ENCODE results near the gene RFX2.

The RFX2 gene

DNA sequence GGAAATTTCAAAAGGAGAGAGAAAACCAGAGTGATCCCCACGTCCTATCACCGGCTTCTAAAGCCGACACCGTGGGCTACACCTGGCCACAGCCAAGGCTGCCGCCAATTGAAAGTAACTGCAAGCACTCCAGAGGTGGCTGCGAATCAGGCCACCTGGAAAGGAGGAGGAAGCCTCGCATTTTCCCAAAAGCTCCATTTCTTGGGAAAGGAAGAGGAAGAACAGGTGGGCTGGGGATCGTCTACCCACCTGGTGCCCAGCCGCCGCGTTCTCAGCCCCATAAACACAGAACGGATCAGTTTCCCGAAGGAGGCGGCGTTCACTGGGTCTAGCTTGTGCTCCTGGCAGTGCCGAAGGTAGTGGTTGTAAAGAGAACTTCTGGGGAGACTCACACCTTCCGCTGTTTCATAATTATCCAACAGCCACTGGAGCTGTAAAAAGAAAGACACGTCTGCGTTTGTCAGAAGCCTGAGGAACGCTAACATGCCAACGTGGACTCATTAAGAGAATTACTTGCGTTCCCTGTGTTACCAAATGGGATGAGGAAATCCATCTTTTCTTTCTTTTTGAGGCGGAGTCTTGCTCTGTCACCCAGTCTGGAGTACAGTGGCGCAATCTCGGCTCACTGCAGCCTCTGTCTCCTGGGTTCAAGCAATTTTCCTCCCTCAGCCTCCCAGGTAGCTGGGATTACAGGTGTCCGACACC lies 94.3 kb downstream of the RFX2 start:
- no peak overlapping the region for H3K4me3 ChIP-seq (ENCODE audit: low read length)
- no peaks in the 10 kb centered on the region for H3K4me1 ChIP-seq (ENCODE audit: control insufficient read depth, low read length)
- H3K9me2 ChIP-seq (replicated peaks; ENCODE audit: control insufficient read depth, low read length) = no peaks in the 10 kb centered on the region
- no peaks in the 10 kb centered on the region for H3F3A ChIP-seq (ENCODE audit: control insufficient read depth, insufficient read depth)
- H3K9me3 ChIP-seq (ENCODE audit: control insufficient read depth, insufficient read depth, low read length) = no peaks in the 10 kb centered on the region
- H3K4me2 ChIP-seq (ENCODE audit: low read length) = no peak overlapping the region
- no peak overlapping the region for H3K27ac ChIP-seq (ENCODE audit: low read depth, low read length)
- TF ChIP-seq, protein P1, sequence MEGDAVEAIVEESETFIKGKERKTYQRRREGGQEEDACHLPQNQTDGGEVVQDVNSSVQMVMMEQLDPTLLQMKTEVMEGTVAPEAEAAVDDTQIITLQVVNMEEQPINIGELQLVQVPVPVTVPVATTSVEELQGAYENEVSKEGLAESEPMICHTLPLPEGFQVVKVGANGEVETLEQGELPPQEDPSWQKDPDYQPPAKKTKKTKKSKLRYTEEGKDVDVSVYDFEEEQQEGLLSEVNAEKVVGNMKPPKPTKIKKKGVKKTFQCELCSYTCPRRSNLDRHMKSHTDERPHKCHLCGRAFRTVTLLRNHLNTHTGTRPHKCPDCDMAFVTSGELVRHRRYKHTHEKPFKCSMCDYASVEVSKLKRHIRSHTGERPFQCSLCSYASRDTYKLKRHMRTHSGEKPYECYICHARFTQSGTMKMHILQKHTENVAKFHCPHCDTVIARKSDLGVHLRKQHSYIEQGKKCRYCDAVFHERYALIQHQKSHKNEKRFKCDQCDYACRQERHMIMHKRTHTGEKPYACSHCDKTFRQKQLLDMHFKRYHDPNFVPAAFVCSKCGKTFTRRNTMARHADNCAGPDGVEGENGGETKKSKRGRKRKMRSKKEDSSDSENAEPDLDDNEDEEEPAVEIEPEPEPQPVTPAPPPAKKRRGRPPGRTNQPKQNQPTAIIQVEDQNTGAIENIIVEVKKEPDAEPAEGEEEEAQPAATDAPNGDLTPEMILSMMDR (IDR thresholded peaks at IDR 0.05; ENCODE audit: low read depth, low read length, poor library complexity, severe bottlenecking) = no peak
- no peaks in the 10 kb centered on the region for H3K79me2 ChIP-seq (ENCODE audit: control insufficient read depth, low read length)
- H4K20me1 ChIP-seq (ENCODE audit: control insufficient read depth, insufficient read depth, low read depth, low read length) = no peaks in the 10 kb centered on the region
- H3K27me3 ChIP-seq (ENCODE audit: control insufficient read depth, low read length) = no peaks in the 10 kb centered on the region
- H3K36me3 ChIP-seq (ENCODE audit: control insufficient read depth, low read length) = no peaks in the 10 kb centered on the region

DNA sequence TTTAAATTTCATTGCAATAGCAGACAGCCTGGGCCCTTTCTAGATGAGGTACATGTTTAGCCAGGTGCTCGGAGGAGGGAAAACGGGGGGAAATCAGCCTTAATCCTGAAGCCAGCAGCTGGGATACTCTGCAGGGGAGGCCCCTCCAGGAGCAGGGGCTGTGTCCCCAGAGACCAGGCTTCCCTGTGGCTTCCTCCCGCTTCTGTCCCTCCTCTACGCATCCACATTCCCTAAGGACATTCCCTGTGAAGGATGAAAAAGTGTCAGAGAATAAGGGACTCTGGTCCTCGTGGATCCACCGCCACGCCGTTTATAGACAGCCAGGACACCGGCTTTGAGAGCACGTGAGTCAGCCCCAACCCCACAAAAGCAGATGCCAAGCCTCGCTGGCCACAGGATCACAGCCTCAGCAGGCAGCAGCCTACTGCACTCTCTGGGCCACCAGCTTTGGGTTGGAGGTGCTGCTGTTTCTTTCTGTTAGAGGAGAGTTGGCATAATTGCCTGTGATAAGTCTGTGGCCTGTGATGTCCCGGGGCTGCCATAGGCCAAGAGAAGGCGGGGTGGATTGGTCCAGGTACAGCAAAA lies 95.7 kb downstream of the RFX2 start:
- no peak overlapping the region for H3K27ac ChIP-seq (ENCODE audit: low read depth, low read length)
- H3F3A ChIP-seq (ENCODE audit: control insufficient read depth, insufficient read depth) = no peaks in the 10 kb centered on the region
- no peaks in the 10 kb centered on the region for H3K36me3 ChIP-seq (ENCODE audit: control insufficient read depth, low read length)
- no peak overlapping the region for H3K4me2 ChIP-seq (ENCODE audit: low read length)
- H3K27me3 ChIP-seq (ENCODE audit: control insufficient read depth, low read length) = no peaks in the 10 kb centered on the region
- no peaks in the 10 kb centered on the region for H3K79me2 ChIP-seq (ENCODE audit: control insufficient read depth, low read length)
- no peaks in the 10 kb centered on the region for H3K9me3 ChIP-seq (ENCODE audit: control insufficient read depth, insufficient read depth, low read length)
- no peaks in the 10 kb centered on the region for H3K9me2 ChIP-seq (replicated peaks; ENCODE audit: control insufficient read depth, low read length)
- no peaks in the 10 kb centered on the region for H3K4me1 ChIP-seq (ENCODE audit: control insufficient read depth, low read length)
- H4K20me1 ChIP-seq (ENCODE audit: control insufficient read depth, insufficient read depth, low read depth, low read length) = no peaks in the 10 kb centered on the region
- no peak overlapping the region for H3K4me3 ChIP-seq (ENCODE audit: low read length)
- TF ChIP-seq EZH2phosphoT487 (IDR thresholded peaks at IDR 0.05; ENCODE audit: borderline replicate concordance, low read length) = no peak
- TF ChIP-seq, protein P1 (IDR thresholded peaks at IDR 0.05; ENCODE audit: low read depth, low read length, poor library complexity, severe bottlenecking) = no peak

DNA sequence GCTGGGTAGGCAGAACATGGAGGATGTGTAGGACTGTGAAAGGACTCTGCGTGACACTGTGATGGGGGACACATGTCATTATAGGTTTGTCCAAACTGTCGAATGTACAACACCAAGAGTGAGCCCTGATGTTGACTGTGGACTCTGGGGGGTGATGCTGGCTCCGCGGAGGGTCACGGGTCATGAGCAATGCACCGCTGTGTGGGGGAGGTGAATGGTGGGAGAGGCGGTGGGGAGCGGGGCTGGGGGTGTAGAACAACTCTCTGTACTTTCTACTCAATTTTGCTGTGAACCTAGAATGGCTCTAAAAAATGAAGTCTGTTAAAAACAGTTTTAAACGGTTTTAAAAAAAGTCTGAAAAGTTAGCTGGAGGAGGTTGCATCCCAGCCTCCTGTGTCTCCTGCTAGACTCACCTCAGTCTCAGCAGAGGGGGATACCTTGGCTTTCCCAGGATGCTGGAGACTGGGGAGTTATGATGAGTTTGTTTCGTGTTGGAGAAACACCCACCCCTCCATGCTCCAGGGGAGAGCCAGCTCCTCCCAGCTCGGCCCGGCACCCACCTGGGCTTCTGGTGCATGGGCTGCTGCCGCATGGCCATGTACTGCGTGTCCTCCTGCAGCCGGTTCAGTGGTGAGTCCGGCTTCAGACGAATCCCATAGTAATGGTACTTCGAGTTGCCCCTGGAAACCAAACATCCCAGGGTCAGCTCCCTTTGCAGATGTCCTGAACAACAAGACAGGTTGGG lies 97.7 kb downstream of the RFX2 start:
- Histone ChIP-seq H3K9me3 (ENCODE audit: control insufficient read depth, insufficient read depth, low read length) (no peaks in the 10 kb centered on the region), H3K9me2 (replicated peaks; ENCODE audit: control insufficient read depth, low read length) (no peaks in the 10 kb centered on the region), H4K20me1 (ENCODE audit: control insufficient read depth, insufficient read depth, low read depth, low read length) (no peaks in the 10 kb centered on the region), H3K4me1 (ENCODE audit: control insufficient read depth, low read length) (no peaks in the 10 kb centered on the region), H3K79me2 (ENCODE audit: control insufficient read depth, low read length) (no peaks in the 10 kb centered on the region), H3F3A (ENCODE audit: control insufficient read depth, insufficient read depth) (no peaks in the 10 kb centered on the region), H3K36me3 (ENCODE audit: control insufficient read depth, low read length) (no peaks in the 10 kb centered on the region), H3K27ac (ENCODE audit: low read depth, low read length) (no peak overlapping the region), H3K27me3 (ENCODE audit: control insufficient read depth, low read length) (no peaks in the 10 kb centered on the region), H3K4me3 (ENCODE audit: low read length) (no peak overlapping the region), H3K4me2 (ENCODE audit: low read length) (no peak overlapping the region)
- no peak for TF ChIP-seq EZH2phosphoT487 (IDR thresholded peaks at IDR 0.05; ENCODE audit: borderline replicate concordance, low read length)
- TF ChIP-seq, protein P1 (IDR thresholded peaks at IDR 0.05; ENCODE audit: low read depth, low read length, poor library complexity, severe bottlenecking) = no peak

All from DOHH2 (cell line).